Amniotic stem cell (primary cell): ENCODE measurements around the gene BRD8.
A peak's percentile ranks its signal among the peaks of the same experiment; 100 is the strongest.
"Not testable (repeated sequence)": the region's sequence is repeated elsewhere in the genome, so short reads cannot be mapped to it uniquely, and the experiment has no call there.

Source experiments
- DNase-seq: peaks from one replicate; lab custom pipeline; 2025; lab: John Stamatoyannopoulos, UW

Gene BRD8

GRCh38 chr5:138157626-138158025 lies 20.8 kb downstream of the BRD8 start:
- DNase-seq, result no peak

- not testable (repeated sequence) for DNase-seq
These were observed 22.5 kb downstream of the BRD8 start for GRCh38 chr5:138155977-138156376.

- no peak for DNase-seq
These were observed 28.9 kb downstream of the BRD8 start for GRCh38 chr5:138149530-138149929.

- DNase-seq, result no peak
These were observed 29.6 kb downstream of the BRD8 start for GRCh38 chr5:138148811-138149210.

GRCh38 chr5:138143578-138143977 lies 34.9 kb downstream of the BRD8 start:
- DNase-seq, result not testable (repeated sequence)

GRCh38 chr5:138141734-138142133 lies 36.7 kb downstream of the BRD8 start:
- DNase-seq, result no peak

GRCh38 chr5:138140268-138140667 lies 38.2 kb downstream of the BRD8 start:
- no peak for DNase-seq

GRCh38 chr5:138139781-138140090 lies 38.7 kb downstream of the BRD8 start:
- no peak for DNase-seq

GRCh38 chr5:138138949-138139780 lies 39.3 kb downstream of the BRD8 start, which contains the start of gene NME5:
NME5 (minus strand) TSS chr5:138139428; CDS start chr5:138138780, 648 bp downstream.
- no peak for DNase-seq

GRCh38 chr5:138132543-138132942 lies 45.9 kb downstream of the BRD8 start:
- DNase-seq, result no peak

GRCh38 chr5:138129347-138129746 lies 49.1 kb downstream of the BRD8 start:
- DNase-seq, result no peak

GRCh38 chr5:138128334-138128733 lies 50.1 kb downstream of the BRD8 start:
- no peak for DNase-seq

GRCh38 chr5:138115254-138115653 lies 63.2 kb downstream of the BRD8 start:
- no peak for DNase-seq

GRCh38 chr5:138111937-138112336 lies 66.5 kb downstream of the BRD8 start:
- DNase-seq, result no peak

- no peak for DNase-seq
These were observed 67.2 kb downstream of the BRD8 start for GRCh38 chr5:138111181-138111580.

GRCh38 chr5:138110266-138110963 lies 68.0 kb downstream of the BRD8 start:
- DNase-seq, result no peak

- DNase-seq, result peak; percentile 6
These were observed 68.8 kb downstream of the BRD8 start for GRCh38 chr5:138109463-138110265.

- no peak for DNase-seq
These were observed 71.2 kb downstream of the BRD8 start for GRCh38 chr5:138107213-138107612.

GRCh38 chr5:138105709-138106108 lies 72.7 kb downstream of the BRD8 start:
- no peak for DNase-seq

GRCh38 chr5:138103319-138103637 lies 75.2 kb downstream of the BRD8 start:
- no peak for DNase-seq

- DNase-seq, result no peak
These were observed 75.7 kb downstream of the BRD8 start for GRCh38 chr5:138102454-138103318.
